Activated T-helper 1 cell treated with anti-CD3 and anti-CD28 coated beads, Interleukin-12 subunit alpha, Interleukin-12 subunit beta, Interleukin-2, Interleukin-4 antibody, amounts not matched to agents 30 ng/mL and 10 ng/mL and 1 ng/mL, durations not matched to agents 14 hours and 24 hours and 36 hours (primary cell): ENCODE data around the gene TRAPPC2. TPM values are rescaled to one million over a fixed set of nuclear protein-coding genes. Genes with fewer than 3 reads are reported as not detected.
"Not testable (repeated sequence)": the region's sequence is repeated elsewhere in the genome, so short reads cannot be mapped to it uniquely, and the experiment has no call there.

Experiments used
- DNase-seq: peaks from one replicate; pipeline ENCODE4 v3.0.0; 2021; ENCODE audit warnings: low spot score
- H3K27ac Mint-ChIP-seq: one replicate; pipeline ENCODE4 v1.8.0; 2021; ENCODE audit warnings: mild to moderate bottlenecking, mixed read lengths
- H3K27me3 Mint-ChIP-seq: one replicate; pipeline ENCODE4 v1.8.0; 2022; ENCODE audit warnings: mild to moderate bottlenecking, moderate library complexity, mixed read lengths; ENCODE audit not compliant: insufficient read depth
- H3K36me3 Mint-ChIP-seq: one replicate; pipeline ENCODE4 v1.8.0; 2021; ENCODE audit warnings: low read depth, mixed read lengths
- H3K4me1 Mint-ChIP-seq: one replicate; pipeline ENCODE4 v1.8.0; 2021; ENCODE audit warnings: low read depth, mixed read lengths
- H3K4me3 Mint-ChIP-seq: one replicate; pipeline ENCODE4 v1.8.0; 2021; ENCODE audit warnings: mild to moderate bottlenecking, moderate library complexity, mixed read lengths
- H3K9me3 Mint-ChIP-seq: one replicate; pipeline ENCODE4 v1.8.0; 2021; ENCODE audit warnings: mixed read lengths
- intact Hi-C: fragments of 100-400 bp; cut with micrococcal nuclease; formaldehyde crosslinking; loops from one replicate; pipeline ENCODE4 v1.15.1; 2024
- total RNA-seq: library from RNA; stranded (reverse); gene quantifications from 2 replicates; pipeline ENCODE4 v1.2.3, GENCODE V29; 2022

TRAPPC2 gene
- total RNA-seq, 1 donor from 2014 or later = 16.5 TPM

- Mint-ChIP-seq H3K4me3 (peak overlapping the region; percentile 97), H3K9me3 (no peaks in the 10 kb centered on the region), H3K4me1 (peaks cover 54% of the 10 kb centered on the region), H3K27me3 (peaks cover 2% of the 10 kb centered on the region), H3K36me3 (peaks cover 32% of the 10 kb centered on the region), H3K27ac (peak overlapping the region; percentile 92)
- intact Hi-C loops = loop anchor here (1.0 to 10.0 kb wide), 9 partner anchors 8 to 1979 kb away; partner anchors contain the start of genes FANCB, MOSPD2, MSL3 and PIGA
- DNase-seq = no peak
Observed at GRCh38 chrX:13733506-13733905, 914 bp downstream of the TRAPPC2 start.

GRCh38 chrX:13732246-13733067 is 2.0 kb downstream of the TRAPPC2 start:
- Mint-ChIP-seq H3K4me1 (peaks cover 63% of the 10 kb centered on the region), H3K27ac (peak overlapping the region; percentile 38), H3K9me3 (no peaks in the 10 kb centered on the region), H3K36me3 (peaks cover 41% of the 10 kb centered on the region), H3K4me3 (peak overlapping the region; percentile 97), H3K27me3 (peaks cover 2% of the 10 kb centered on the region)
- DNase-seq = no peak
- intact Hi-C loops = loop anchor here (1.0 to 10.0 kb wide), 9 partner anchors 7 to 1978 kb away; partner anchors contain the start of genes FANCB, MOSPD2, MSL3 and PIGA

GRCh38 chrX:13730523-13730922 is 3.9 kb downstream of the TRAPPC2 start:
- H3K4me3 Mint-ChIP-seq, DNase-seq, H3K27me3 Mint-ChIP-seq, H3K27ac Mint-ChIP-seq, H3K9me3 Mint-ChIP-seq: not testable (repeated sequence)
- peaks cover 72% of the 10 kb centered on the region for H3K4me1 Mint-ChIP-seq
- H3K36me3 Mint-ChIP-seq = peaks cover 51% of the 10 kb centered on the region
- intact Hi-C loops = loop anchor here (5.0 to 10.0 kb wide), 7 partner anchors 63 to 1976 kb away; partner anchors contain the start of genes FANCB, MOSPD2, MSL3 and PIGA

- DNase-seq, intact Hi-C loops, H3K27me3 Mint-ChIP-seq: not testable (repeated sequence)
- Mint-ChIP-seq H3K36me3 (peaks cover 53% of the 10 kb centered on the region), H3K27ac (peak overlapping the region; percentile 75), H3K4me3 (peak overlapping the region; percentile 12), H3K4me1 (peaks cover 68% of the 10 kb centered on the region), H3K9me3 (peaks cover 11% of the 10 kb centered on the region)
Observed at GRCh38 chrX:13726583-13726982, 7.8 kb downstream of the TRAPPC2 start.

GRCh38 chrX:13724878-13725277 is 9.5 kb downstream of the TRAPPC2 start:
- Mint-ChIP-seq H3K4me3 (peak overlapping the region; percentile 7), H3K9me3 (peaks cover 11% of the 10 kb centered on the region), H3K4me1 (peaks cover 55% of the 10 kb centered on the region), H3K36me3 (peaks cover 50% of the 10 kb centered on the region)
- not testable (repeated sequence) for H3K27ac Mint-ChIP-seq, DNase-seq, H3K27me3 Mint-ChIP-seq
- intact Hi-C loops = loop anchor here (1.0 kb wide), 1 partner anchor 8 kb away; no protein-coding TSS in a partner anchor

GRCh38 chrX:13721819-13722519 is 12.5 kb downstream of the TRAPPC2 start:
- DNase-seq = no peak
- Mint-ChIP-seq H3K27me3 (no peaks in the 10 kb centered on the region), H3K36me3 (peaks cover 41% of the 10 kb centered on the region), H3K4me3 (no peak overlapping the region), H3K27ac (no peak overlapping the region), H3K4me1 (peaks cover 50% of the 10 kb centered on the region), H3K9me3 (peaks cover 11% of the 10 kb centered on the region)
- intact Hi-C loops = no loop called here

GRCh38 chrX:13721371-13721770 is 13.0 kb downstream of the TRAPPC2 start:
- intact Hi-C loops = no loop called here
- peaks cover 7% of the 10 kb centered on the region for H3K9me3 Mint-ChIP-seq
- H3K4me1 Mint-ChIP-seq = peaks cover 45% of the 10 kb centered on the region
- no peak overlapping the region for H3K27ac Mint-ChIP-seq
- H3K4me3 Mint-ChIP-seq = no peak overlapping the region
- DNase-seq = no peak
- H3K27me3 Mint-ChIP-seq = no peaks in the 10 kb centered on the region
- peaks cover 37% of the 10 kb centered on the region for H3K36me3 Mint-ChIP-seq

- no peak overlapping the region for H3K4me3 Mint-ChIP-seq
- intact Hi-C loops = loop anchor here (2.0 kb wide), 1 partner anchor 13 kb away; no protein-coding TSS in a partner anchor
- no peaks in the 10 kb centered on the region for H3K27me3 Mint-ChIP-seq
- no peak overlapping the region for H3K27ac Mint-ChIP-seq
- H3K36me3 Mint-ChIP-seq = peaks cover 31% of the 10 kb centered on the region
- peaks cover 33% of the 10 kb centered on the region for H3K4me1 Mint-ChIP-seq
- H3K9me3 Mint-ChIP-seq = peaks cover 3% of the 10 kb centered on the region
- no peak for DNase-seq
Observed at GRCh38 chrX:13719192-13719856, 15.1 kb downstream of the TRAPPC2 start.

- no peak overlapping the region for H3K4me3 Mint-ChIP-seq
- H3K36me3 Mint-ChIP-seq = peaks cover 22% of the 10 kb centered on the region
- H3K27me3 Mint-ChIP-seq = no peaks in the 10 kb centered on the region
- H3K4me1 Mint-ChIP-seq = peaks cover 23% of the 10 kb centered on the region
- no peak overlapping the region for H3K27ac Mint-ChIP-seq
- no peaks in the 10 kb centered on the region for H3K9me3 Mint-ChIP-seq
- no peak for DNase-seq
- intact Hi-C loops = loop anchor here (2.0 kb wide), 1 partner anchor 15 kb away; no protein-coding TSS in a partner anchor
Observed at GRCh38 chrX:13717700-13718472, 16.5 kb downstream of the TRAPPC2 start.

GRCh38 chrX:13716905-13717304 is 17.5 kb downstream of the TRAPPC2 start:
- no peak overlapping the region for H3K4me3 Mint-ChIP-seq
- H3K27me3 Mint-ChIP-seq = no peaks in the 10 kb centered on the region
- no peaks in the 10 kb centered on the region for H3K9me3 Mint-ChIP-seq
- peaks cover 24% of the 10 kb centered on the region for H3K36me3 Mint-ChIP-seq
- H3K4me1 Mint-ChIP-seq = peaks cover 19% of the 10 kb centered on the region
- no peak overlapping the region for H3K27ac Mint-ChIP-seq
- intact Hi-C loops = no loop called here
- no peak for DNase-seq

- intact Hi-C loops = no loop called here
- DNase-seq = no peak
- Mint-ChIP-seq H3K36me3 (peaks cover 27% of the 10 kb centered on the region), H3K4me1 (peaks cover 16% of the 10 kb centered on the region), H3K27me3 (no peaks in the 10 kb centered on the region), H3K27ac (no peak overlapping the region), H3K9me3 (no peaks in the 10 kb centered on the region), H3K4me3 (no peak overlapping the region)
Observed at GRCh38 chrX:13716455-13716854, 18.0 kb downstream of the TRAPPC2 start.

- Mint-ChIP-seq H3K27me3 (no peaks in the 10 kb centered on the region), H3K4me3 (no peak overlapping the region), H3K4me1 (no peaks in the 10 kb centered on the region), H3K36me3 (peaks cover 20% of the 10 kb centered on the region), H3K27ac (no peak overlapping the region), H3K9me3 (no peaks in the 10 kb centered on the region)
- intact Hi-C loops = no loop called here
- no peak for DNase-seq
Observed at GRCh38 chrX:13711141-13711540, 23.3 kb downstream of the TRAPPC2 start.
